Stimulated activated CD8-positive, alpha-beta memory T cell treated with anti-CD3 and anti-CD28 coated beads, Interleukin-15, amount 100 ng/mL, for 24 hours (primary cell): ENCODE measurements around the gene FOLR2.
"Not testable (repeated sequence)": the region's sequence is repeated elsewhere in the genome, so short reads cannot be mapped to it uniquely, and the experiment has no call there.

Experiments
- DNase-seq: peaks from one replicate; pipeline ENCODE4 v3.0.0-alpha.2; 2020; ENCODE audit warnings: low read depth

The FOLR2 gene

DNA sequence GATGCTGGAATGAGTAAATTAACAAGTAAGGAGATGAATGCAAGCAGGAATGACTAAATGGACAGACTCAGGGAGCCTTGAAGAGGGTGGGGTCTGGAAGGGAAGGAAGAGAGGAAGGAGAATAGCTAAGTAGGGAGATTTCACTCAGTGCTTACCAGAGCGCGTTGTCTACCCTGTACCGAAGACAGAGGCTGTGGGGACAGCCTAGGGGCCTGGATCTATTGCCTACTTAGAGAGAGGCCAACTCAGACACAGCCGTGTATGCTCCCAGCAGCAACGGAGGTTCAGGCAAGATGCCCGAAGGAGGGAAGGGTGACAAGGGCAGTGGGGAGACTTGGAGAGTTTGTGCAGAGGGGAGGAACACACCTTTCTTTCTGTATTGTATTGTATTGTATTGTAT lies at the start of gene FOLR2:
Gene FOLR2, plus strand, starts transcription at position 157 of the 400 bp plus-strand sequence. CDS start 1,791 bp downstream, outside the sequence.
- no peak for DNase-seq

DNA sequence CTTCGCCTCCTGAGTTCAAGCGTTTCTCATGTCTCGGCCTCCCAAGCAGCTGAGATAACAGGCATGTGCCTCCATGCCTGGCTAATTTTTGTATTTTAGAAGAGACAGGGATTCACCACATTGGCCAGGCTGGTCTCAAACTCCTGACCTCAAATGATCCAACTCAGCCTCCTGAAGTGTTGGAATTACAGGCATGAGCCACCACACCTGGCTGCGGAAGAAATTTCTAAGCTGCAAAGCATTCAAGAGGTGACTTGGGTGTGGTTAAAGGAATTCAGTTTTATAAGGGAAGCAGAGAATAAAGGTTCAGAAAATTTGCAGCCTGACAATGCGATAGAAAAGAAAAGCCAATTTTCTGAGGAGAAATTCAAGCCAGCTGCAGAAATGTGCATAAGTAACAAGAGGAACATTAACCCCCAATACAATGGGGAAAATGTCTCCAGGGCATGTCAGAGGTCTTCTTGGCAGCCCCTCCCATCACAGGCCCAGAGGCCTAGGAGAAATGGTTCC lies 47.5 kb upstream of the FOLR2 start:
- not testable (repeated sequence) for DNase-seq

DNA sequence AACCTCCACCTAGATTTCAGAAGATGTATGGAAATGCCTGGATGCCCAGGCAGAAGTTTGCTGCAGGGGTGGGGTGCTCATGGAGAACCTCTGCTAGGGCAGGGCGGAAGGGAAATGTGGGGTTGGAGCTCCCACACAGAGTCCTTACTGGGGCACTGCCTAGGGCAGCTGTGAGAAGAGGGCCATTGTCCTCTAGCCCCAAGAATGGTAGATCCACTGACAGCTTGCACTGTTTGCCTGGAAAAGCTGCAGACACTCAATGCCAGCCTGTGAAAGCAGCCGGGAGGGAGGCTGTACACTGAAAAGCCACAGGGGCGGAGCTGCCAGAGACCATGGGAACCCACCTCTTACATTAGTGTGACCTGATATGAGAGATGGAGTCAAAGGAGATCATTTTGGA lies 46.8 kb upstream of the FOLR2 start:
- DNase-seq: not testable (repeated sequence)

DNA sequence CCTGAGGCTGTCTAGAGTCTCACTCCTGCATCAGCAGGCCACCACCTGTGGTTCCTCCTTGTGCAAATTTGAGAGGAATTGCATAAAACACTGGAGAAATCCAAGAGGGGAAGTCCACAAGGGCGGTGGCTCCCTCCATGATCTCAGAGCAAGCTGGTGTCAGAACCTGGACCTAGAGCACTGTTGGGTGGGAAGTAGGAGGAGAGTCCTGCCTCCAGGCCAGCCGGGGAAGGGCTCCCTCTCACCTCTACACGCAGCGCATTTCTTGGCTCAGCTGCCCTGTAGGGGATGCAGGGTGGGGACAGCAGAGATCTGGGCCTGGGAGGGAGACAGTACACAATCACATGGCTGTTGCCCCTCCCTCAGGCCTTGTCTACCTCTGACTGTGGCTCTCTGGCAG lies 44.6 kb upstream of the FOLR2 start:
- not testable (repeated sequence) for DNase-seq

DNA sequence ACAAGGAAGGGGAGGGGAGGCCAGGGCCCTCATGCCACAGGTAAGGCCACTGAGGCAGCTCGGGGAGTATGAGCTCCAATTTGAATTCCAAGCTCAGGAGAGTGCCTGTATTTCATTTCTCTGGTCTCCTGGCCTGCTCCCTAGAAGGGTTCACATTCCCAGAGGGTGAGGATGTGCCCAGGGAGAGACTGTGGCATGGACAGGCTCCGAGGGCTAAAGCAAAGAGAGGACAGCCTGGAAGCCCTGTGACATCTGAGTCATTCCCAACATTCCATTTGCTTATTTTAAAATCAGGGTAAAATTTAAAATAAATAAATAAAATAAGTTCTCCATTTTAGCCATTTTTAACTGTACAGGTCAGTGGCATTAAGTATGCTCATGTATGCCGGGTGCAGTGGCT lies 43.3 kb upstream of the FOLR2 start:
- DNase-seq: no peak

DNA sequence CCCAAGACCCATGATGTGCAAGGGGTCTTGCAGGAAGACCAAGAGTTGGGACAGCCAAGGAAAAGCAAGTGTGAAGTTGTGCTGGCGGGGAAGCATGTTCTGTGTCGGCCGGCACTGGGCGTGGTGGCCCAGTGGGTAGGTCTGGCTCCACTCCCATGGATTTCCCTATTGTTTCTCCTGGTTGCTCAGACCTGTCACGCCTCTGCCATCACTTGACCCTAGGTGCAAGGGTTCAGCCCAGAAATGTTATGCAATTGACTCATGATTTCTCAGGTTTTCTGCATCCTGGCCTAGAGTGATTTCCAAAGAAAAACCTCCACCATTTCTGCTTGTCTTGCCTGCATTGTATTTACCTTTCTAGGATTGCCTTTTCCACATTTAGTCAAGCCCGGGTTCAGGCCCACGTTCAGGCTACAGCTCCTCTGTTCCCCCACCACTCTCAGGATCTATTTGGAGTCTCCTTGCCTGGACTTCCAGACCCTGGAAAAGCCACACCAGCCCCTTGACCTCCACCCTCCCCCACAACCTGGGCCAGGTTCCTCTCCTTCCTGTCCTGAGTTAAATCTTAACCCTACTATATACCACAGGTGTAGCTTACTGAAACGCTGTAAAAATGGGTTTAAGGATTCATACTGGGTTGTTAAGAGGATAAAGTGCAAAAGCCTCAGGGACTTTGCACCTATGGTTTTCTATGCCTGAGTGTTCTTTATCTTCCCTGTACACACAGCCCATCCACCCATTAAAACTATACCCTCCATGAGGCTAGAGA lies 42.1 kb upstream of the FOLR2 start:
- no peak for DNase-seq

DNA sequence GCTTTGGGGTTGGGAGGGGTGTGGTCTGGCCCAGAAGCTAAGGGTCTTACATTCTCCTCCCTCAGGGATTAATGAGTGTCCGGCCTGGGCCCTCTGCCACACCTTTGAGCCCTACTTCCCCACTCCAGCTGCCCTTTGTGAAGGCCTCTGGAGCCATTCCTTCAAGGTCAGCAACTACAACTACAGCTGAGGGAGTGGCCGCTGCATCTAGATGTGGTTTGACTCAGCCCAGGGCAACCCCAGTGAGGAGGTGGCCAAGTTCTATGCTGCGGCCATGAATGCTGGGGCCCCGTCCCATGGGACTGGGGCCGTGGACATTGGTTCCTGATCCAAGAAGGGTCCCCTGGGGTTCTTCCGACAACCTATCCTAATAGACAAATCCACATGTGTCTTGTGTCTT lies 38.9 kb upstream of the FOLR2 start:
- no peak for DNase-seq

DNA sequence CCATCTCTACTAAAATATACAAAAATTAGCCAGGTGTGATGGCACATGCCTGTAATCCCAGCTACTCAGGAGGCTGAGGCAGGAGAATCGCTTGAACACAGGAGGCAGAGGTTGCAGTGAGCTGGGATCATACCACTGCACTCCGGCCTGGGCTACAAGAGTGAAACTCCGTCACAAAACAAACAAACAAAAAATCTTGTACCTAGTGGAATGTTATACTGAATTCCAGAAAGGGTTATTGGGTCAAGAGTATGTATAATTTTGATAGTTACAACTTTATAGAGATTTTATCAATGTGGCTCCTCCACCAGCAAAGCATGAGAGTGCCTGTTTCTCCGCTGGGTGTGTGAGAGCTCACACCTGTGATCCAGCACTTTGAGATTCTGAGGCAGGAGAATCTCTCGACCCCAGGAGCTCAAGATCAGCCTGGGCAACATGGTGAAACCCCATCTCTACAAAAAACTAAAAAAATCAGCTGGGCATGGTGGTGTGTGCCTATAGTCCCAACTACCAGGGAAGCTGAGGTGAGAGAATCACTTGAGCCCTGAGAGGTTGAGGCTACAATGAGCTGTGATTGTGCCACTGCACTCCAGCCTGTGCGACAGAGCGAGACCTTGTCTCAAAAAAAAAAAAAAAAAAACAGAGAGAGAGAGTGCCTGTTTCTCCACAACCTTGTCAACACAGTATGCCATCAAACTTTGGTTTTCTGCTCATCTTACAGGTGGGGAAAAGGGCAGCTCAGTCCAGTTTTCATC lies 37.4 kb upstream of the FOLR2 start:
- no peak for DNase-seq

DNA sequence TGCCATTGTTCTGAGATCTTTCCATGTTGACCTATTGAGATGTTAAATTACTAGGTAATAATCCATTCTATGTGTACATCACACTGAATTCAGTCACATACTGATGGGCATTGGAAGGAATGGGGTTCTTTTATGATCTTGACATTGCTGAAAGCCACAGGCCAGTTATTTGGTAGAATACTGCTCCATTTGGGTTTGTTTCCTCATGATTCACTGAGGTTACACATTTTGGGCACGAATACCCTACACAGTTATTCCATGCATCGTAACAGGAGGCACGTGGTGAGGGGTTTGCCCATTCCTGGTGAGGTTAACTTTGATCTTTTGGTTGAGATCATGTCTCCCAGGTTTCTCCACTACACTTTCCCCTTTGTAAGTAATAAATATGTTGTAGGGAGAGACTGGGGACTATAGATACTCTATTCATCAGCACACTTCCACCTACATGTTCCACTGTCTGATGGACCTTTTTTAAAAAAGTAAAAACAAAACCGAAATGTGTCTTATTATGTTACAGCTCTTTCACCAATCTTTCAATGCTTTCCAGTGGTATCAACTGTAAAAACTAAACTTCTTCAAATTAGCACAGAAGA lies 36.7 kb upstream of the FOLR2 start:
- DNase-seq: no peak

DNA sequence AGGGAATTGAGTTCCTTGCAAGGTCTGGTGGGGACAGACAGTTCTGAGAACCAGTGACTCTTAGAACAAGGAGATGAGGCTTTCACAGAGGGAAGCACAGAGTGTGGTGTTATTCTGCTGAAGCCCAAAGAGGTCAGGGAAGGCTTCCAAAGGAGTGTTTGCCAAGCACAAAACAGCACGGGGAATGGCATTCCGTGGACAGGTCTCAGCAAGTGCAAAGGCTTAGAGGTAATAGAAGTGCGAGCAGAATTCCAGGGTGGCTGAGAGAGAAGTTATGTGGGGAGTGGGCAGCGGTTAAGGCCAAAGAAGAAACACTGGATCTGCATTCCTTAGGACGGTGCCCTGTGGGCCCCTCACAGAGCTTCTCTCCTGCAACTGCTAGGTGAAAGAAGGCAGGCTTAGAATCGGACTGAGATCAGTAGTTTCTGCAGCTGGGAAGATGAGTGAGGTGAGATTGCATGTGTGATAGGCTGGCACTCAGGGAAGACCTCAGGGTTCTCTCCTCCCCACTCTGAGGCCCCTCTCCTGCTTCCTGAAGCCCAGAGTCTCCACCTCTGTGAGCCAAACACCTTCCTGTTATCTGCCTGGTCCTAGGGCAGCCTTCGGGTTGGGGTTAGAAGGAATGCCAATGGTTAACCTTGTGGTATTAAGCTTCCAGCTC lies 35.6 kb upstream of the FOLR2 start:
- not testable (repeated sequence) for DNase-seq

DNA sequence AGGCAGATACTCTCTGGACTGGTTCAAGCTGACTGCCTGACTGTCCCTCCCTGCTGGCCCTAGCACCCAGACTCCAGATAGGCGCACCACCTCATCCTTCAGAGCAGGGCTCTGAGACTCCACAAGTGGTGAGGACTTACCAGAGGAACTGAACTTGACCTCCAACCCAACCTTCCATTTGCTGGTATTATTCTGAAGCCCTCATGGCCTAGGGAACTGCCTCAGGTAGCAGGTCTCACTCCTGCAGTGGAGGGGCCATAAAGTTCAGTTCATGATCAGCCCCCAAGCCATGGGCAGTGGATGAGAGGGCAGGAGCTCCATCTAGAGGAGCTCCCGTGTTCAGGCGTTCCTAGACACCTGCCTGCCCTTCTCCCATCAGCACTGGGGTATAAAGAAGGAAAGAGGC lies 35.0 kb upstream of the FOLR2 start:
- not testable (repeated sequence) for DNase-seq

DNA sequence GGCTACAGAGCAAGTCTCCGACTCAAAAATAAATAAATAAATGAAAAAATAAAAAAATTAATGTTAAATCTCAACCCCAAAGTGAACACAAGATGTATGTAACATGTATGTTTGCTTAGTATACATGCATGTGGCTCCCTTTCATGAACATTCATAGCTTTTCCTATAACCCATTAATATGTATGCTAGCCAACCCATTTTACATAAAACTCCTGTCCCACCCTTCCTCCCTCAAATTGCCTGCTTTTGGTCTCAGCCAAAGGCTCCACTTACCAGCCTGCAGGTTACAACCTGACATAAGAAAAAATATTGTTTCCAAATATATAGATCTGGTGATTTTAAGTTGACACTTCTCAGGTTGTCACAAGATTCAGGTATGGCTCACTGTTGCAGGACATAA lies 28.3 kb upstream of the FOLR2 start:
- DNase-seq: no peak

DNA sequence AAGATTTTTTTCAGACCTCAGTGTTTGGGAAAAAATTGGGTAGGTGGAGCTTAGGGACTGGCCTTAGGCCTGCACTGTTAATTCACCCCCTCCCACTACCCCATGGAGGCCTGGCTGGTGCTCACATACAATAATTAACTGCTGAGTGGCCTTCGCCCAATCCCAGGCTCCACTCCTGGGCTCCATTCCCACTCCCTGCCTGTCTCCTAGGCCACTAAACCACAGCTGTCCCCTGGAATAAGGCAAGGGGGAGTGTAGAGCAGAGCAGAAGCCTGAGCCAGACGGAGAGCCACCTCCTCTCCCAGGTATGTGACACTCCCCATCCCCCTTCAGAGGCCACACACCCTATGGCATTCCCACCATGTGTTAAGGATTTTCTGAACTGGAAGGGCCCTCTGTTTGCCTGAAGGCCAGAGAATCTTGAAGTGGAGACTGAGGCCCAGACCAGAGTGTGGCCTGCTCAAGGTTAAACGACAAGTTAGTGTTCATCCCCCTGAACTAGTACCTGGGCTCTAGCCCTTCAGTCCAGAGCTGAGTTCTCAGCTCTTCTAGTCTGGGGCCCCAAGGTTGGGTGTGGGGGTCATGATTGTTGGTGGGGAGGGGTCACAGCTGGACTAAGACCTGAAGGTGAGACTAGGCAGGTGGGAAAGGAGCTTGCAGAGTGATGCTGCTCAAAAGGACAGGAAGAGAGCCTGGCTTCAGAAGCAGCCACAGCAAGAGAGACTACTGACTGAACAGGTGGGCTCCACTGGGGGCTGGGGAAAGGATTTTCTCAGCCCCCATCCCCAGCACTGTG lies 26.9 kb upstream of the FOLR2 start:
- DNase-seq: no peak

DNA sequence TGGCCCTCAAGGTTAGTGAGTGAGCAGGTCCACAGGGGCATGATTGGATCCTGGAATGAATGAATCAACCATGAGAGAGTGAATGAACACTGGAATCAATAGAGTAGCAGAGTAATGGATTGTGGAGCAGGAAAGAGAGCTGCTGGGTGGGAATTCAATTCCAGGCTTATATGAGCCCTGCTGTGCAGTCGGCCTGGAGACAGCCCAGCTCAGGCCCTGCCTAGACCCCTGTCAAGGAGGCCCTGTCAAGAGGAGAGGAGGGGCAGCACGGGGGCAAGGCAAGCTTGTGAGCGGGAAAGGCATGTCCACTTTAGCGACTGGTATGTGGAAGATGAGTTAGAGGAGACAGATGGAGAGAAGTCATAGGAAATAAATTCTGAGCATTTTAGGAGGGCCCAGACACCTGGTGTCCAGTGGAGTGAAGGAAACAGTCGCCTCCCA lies 25.9 kb upstream of the FOLR2 start:
- no peak for DNase-seq

DNA sequence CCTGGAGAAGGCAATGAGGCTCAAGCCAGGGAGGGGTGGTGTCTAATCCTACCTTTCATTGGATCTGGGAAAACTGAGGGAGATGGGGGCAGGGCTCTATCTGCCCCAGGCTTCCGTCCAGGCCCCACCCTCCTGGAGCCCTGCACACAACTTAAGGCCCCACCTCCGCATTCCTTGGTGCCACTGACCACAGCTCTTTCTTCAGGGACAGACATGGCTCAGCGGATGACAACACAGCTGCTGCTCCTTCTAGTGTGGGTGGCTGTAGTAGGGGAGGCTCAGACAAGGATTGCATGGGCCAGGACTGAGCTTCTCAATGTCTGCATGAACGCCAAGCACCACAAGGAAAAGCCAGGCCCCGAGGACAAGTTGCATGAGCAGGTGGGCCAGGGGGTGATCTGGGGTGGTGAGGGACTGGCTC lies 24.6 kb upstream of the FOLR2 start, which contains the start of gene FOLR1:
Gene FOLR1, plus strand, starts transcription at position 180 of the 421 bp plus-strand sequence. Its CDS starts 34 bp downstream, at position 214.
- DNase-seq: no peak

DNA sequence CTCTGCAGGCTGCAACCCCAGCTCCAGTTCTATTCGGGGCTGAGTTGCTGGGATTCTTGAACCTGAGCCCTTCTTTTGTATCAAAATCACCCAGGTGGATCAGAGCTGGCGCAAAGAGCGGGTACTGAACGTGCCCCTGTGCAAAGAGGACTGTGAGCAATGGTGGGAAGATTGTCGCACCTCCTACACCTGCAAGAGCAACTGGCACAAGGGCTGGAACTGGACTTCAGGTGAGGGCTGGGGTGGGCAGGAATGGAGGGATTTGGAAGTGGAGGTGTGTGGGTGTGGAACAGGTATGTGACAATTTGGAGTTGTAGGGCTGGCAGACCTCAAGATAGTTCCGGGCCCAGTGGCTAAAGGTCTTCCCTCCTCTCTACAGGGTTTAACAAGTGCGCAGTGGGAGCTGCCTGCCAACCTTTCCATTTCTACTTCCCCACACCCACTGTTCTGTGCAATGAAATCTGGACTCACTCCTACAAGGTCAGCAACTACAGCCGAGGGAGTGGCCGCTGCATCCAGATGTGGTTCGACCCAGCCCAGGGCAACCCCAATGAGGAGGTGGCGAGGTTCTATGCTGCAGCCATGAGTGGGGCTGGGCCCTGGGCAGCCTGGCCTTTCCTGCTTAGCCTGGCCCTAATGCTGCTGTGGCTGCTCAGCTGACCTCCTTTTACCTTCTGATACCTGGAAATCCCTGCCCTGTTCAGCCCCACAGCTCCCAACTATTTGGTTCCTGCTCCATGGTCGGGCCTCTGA lies 20.9 kb upstream of the FOLR2 start:
- no peak for DNase-seq

DNA sequence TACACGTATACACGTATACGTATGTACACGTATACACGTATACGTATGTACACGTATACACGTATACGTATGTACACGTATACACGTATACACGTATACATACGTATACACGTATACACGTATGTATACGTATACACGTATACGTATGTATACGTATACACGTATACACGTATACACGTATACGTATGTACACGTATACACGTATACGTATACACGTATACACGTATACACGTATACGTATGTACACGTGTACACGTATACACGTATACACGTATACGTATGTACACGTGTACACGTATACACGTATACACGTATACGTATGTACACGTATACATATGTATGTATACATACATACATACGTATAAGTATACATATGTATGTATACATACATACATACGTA lies 15.1 kb upstream of the FOLR2 start:
- DNase-seq: not testable (repeated sequence)

DNA sequence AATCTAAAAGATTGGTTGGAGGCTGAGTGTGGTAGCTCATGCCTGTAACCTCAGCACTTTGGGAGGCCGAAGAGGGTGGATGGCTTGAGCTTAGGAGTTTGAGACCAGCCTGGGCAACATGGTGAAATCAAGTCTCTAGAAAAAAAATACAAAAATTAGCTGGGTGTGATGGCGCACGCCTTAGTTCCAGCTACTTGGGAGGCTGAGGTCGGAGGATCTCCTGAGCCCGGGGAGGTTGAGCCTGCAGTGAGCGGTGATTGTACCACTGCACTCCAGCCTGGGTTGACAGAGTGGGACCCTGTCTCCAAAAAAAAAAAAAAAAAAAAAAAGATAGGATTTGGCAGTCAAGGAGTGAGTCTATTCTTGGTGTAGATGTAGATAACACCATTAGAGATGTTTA lies 14.0 kb upstream of the FOLR2 start:
- DNase-seq: no peak

DNA sequence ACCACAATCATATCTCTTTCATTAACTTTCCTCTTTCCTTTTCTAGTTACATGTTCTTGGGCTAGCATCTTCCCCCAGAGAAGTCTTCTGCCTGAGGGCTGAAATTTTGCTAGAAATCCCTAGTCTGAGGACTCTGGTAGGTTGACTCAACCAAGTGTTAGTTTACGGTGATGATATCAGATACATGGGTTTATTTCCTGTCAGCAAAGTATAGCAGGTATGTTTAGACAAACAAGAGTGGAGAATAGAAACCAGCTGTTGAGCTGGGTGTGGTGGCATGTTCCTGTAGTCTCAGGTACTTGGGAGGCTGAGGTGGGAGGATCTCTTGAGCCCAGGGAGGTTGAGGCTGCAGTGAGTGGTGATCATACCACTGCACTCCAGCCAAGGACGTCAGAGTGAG lies 13.4 kb upstream of the FOLR2 start:
- no peak for DNase-seq

DNA sequence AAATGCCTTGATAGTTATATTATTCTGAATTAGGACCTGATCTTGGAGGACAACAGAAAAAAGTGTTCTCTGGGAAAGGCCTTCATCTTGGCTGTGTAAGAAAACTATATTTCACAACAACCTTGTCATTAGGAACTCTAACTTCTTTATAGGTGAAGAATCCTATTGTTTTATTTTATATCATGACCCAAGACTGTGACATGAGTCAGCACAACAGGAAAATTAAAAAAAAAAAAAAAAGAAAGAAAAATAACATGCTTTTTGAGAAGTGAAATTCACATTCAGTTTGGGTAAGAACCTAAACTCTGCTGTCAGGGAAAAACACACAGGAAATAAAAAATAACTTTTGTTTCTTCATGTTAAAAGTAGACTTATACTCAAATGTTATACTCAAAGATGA lies 11.7 kb upstream of the FOLR2 start:
- no peak for DNase-seq

DNA sequence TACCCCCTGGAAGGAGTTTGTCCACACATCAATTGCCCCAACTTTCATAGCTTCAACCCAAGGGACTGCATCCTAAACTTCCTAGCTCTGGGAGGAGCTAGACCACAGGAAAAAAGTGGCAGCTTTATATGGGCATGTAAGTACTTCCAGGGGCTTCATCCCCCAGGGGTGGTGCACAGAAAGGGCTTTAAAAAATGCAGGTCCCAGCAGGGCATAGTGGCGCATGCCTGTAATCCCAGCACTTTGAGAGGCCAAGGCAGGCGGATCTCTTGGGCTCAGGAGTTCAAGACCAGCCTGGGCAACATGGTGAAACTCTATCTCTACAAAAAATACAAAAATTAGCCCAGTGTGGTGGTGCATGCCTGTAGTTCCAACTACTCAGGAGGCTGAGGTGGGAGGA lies 9.8 kb upstream of the FOLR2 start:
- not testable (repeated sequence) for DNase-seq
